Measurements from ENCODE around the gene MAML1. TPM values are rescaled to one million over a fixed set of nuclear protein-coding genes. Genes with fewer than 3 reads are reported as not detected.
A peak's percentile ranks its signal among the peaks of the same experiment; 100 is the strongest.

Gene MAML1
- total RNA-seq, 4 donors from 2014 or later = 16.6 to 29.0 (median 17.9) TPM

GRCh38 chr5:179697993-179698934 is 34.4 kb upstream of the MAML1 start:
- Histone ChIP-seq H3K4me1 (peaks cover 5 to 52% (median 11%) of the 10 kb centered on the region in 3 donors), H3K27me3 (no peaks in the 10 kb centered on the region), H3K27ac (peak overlapping the region; percentile 94 to 99 (median 98)), H3K4me3 (peak overlapping the region; percentile 82 to 98 (median 86)), H3K36me3 (peaks cover 0 to 14% (median 0%) of the 10 kb centered on the region in 3 donors), H3K9me3 (no peaks in the 10 kb centered on the region)
- whole genome bisulfite sequencing, 2 donors = 3 to 6% methylated on average over 13 to 21 of the region's 72 CpGs
- intact Hi-C loops (cut with DNase I) = no loop called here
- TF ChIP-seq POLR2A (IDR thresholded peaks at IDR 0.05) (peak in 2 of 4 donors; percentile 78 to 88), CTCF (IDR thresholded peaks at IDR 0.05) (peak in 1 of 6 experiments; percentile 4)
- peak; percentile 98 for DNase-seq

- DNase-seq = no peak
- Histone ChIP-seq H3K27ac (peak within 1 kb of the TSS; percentile 94 to 99 (median 98)), H3K9me3 (no peaks in the 10 kb centered on the region), H3K27me3 (no peaks in the 10 kb centered on the region), H3K4me3 (peak within 1 kb of the TSS; percentile 82 to 98 (median 86)), H3K4me1 (peaks cover 5 to 59% (median 11%) of the 10 kb centered on the region in 3 donors), H3K36me3 (peaks cover 0 to 21% (median 0%) of the 10 kb centered on the region in 3 donors)
- TF ChIP-seq CTCF (IDR thresholded peaks at IDR 0.05) (no peak), POLR2A (IDR thresholded peaks at IDR 0.05) (peak in 3 of 4 donors; percentile 79 to 91 (median 80))
- 0% methylated on average over 3 to 8 of the region's 58 CpGs for WGBS, 2 donors
- intact Hi-C loops (cut with DNase I) = no loop called here
These were observed 33.5 kb upstream of the MAML1 start, which contains the start of gene CANX for GRCh38 chr5:179698935-179699615. TSS of gene CANX (plus strand) at chr5:179698967. CDS start at chr5:179705682, 6,715 bp downstream.

DNA sequence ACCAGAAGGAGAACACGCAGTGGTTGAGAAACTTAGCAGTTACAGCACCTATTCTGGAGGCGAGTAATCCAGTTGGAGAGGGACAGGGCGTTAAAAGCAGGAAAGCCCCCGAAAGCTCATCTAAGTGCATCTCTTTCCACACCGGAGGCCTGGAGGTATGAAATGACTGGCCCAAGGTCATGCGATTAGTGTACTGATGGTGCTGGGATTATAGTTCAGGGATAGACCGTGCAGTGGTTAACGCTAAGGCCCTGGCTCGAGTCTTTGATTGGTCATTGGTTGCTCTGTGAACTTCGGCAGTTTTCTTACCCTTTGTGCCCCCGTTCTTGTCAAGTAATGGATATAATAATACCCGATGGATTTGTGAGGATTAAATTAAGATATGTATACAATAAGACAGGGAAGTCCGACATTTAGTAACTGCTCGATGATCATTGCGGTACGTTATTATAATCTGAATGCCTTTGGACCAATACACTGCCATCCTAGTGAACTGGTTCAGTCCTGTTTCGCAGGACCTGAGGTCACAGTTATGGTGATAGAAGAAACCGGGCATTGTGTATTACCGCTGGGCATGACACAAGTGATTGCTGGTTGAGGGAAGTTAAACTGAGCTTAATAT is 32.9 kb upstream of the MAML1 start:
- TF ChIP-seq POLR2A (IDR thresholded peaks at IDR 0.05) (no peak), CTCF (IDR thresholded peaks at IDR 0.05) (no peak)
- Histone ChIP-seq H3K36me3 (peaks cover 0 to 27% (median 0%) of the 10 kb centered on the region in 3 donors), H3K4me1 (peaks cover 5 to 59% (median 11%) of the 10 kb centered on the region in 3 donors), H3K27ac (peak overlapping the region; percentile 94 to 99 (median 98)), H3K9me3 (no peaks in the 10 kb centered on the region), H3K4me3 (peak overlapping the region; percentile 82 to 98 (median 86)), H3K27me3 (no peaks in the 10 kb centered on the region)
- 1 to 2% methylated on average over 19 of the region's 19 CpGs for WGBS, 2 donors
- intact Hi-C loops (cut with DNase I) = no loop called here
- DNase-seq = no peak

GRCh38 chr5:179700401-179700918 is 32.2 kb upstream of the MAML1 start:
- peaks cover 0 to 34% (median 0%) of the 10 kb centered on the region in 3 donors for H3K36me3 ChIP-seq
- no peaks in the 10 kb centered on the region for H3K27me3 ChIP-seq
- peak overlapping the region; percentile 82 to 98 (median 86) for H3K4me3 ChIP-seq
- peaks cover 5 to 59% (median 11%) of the 10 kb centered on the region in 3 donors for H3K4me1 ChIP-seq
- WGBS, 2 donors = 42 to 44% methylated on average over 7 of the region's 7 CpGs
- no peak for DNase-seq
- H3K9me3 ChIP-seq = no peaks in the 10 kb centered on the region
- intact Hi-C loops (cut with DNase I) = no loop called here
- TF ChIP-seq POLR2A (IDR thresholded peaks at IDR 0.05) = no peak
- TF ChIP-seq CTCF (IDR thresholded peaks at IDR 0.05) = no peak
- peak overlapping the region; percentile 7 to 99 (median 98) for H3K27ac ChIP-seq
